Keratinocyte (primary cell): ENCODE measurements around the gene SCRT2. TPM values are rescaled to one million over a fixed set of nuclear protein-coding genes. Genes with fewer than 3 reads are reported as not detected.

ENCODE experiments used
- DNase-seq: peaks from one replicate; pipeline ENCODE4 v3.0.0-alpha.2; 2011; ENCODE audit warnings: low read depth, missing footprints, low spot score
- FAIRE-seq: peaks from 2 replicates; lab custom pipeline; 2011; peaks lifted over from hg19 to GRCh38; lab: Jason Lieb, UNC
- H2AFZ ChIP-seq: 2 replicates; pipeline ENCODE4 v1.6.0; 2012; ENCODE audit warnings: low read length, control low read depth, inconsistent platforms; ENCODE audit not compliant: control insufficient read depth
- H3K27ac ChIP-seq: 2 replicates; pipeline ENCODE4 v1.5.1; 2011; ENCODE audit warnings: low read length; ENCODE audit not compliant: control insufficient read depth, insufficient read depth
- H3K27me3 ChIP-seq: 3 replicates; pipeline ENCODE4 v1.6.0; 2011; ENCODE audit warnings: low read length; ENCODE audit not compliant: control insufficient read depth, insufficient read depth; ENCODE audit errors: extremely low read depth
- H3K36me3 ChIP-seq, 2 experiments: 2 replicates in 1 of 2; 3 replicates in 1 of 2; pipeline ENCODE4 v1.5.1; 2011; ENCODE audit warnings: low read length in 2 of 2, mild to moderate bottlenecking in 1 of 2; ENCODE audit not compliant: control insufficient read depth in 2 of 2, insufficient read depth in 2 of 2; ENCODE audit errors: extremely low read depth in 1 of 2
- H3K4me1 ChIP-seq: 3 replicates; pipeline ENCODE4 v1.5.1; 2011; ENCODE audit warnings: low read length; ENCODE audit not compliant: control insufficient read depth, insufficient read depth; ENCODE audit errors: extremely low read depth
- H3K4me2 ChIP-seq: 3 replicates; pipeline ENCODE4 v1.6.0; 2011; ENCODE audit warnings: low read depth, low read length; ENCODE audit not compliant: control insufficient read depth, insufficient read depth; ENCODE audit errors: extremely low read depth
- H3K4me3 ChIP-seq, 3 experiments: fragments of 200-600 bp in 1 of 3; sonication (generic) in 1 of 3; 2 replicates in 2 of 3; 3 replicates in 1 of 3; pipeline ENCODE4 v1.5.1; 2011 to 2016; ENCODE audit warnings: low read length in 3 of 3, mild to moderate bottlenecking in 3 of 3, control low read depth in 2 of 3, inconsistent platforms in 1 of 3, low read depth in 1 of 3, mixed read lengths in 1 of 3, mixed run types in 1 of 3, moderate library complexity in 1 of 3; ENCODE audit not compliant: control insufficient read depth in 2 of 3, insufficient read depth in 2 of 3; ENCODE audit errors: extremely low read depth in 1 of 3
- H3K79me2 ChIP-seq: 2 replicates; pipeline ENCODE4 v1.6.0; 2012; ENCODE audit warnings: low read length; ENCODE audit not compliant: control insufficient read depth, insufficient read depth
- H3K9ac ChIP-seq: 3 replicates; pipeline ENCODE4 v1.6.0; 2011; ENCODE audit warnings: low read length; ENCODE audit not compliant: control insufficient read depth, insufficient read depth; ENCODE audit errors: extremely low read depth
- H3K9me1 ChIP-seq: 3 replicates; pipeline ENCODE4 v1.6.0; 2011; ENCODE audit warnings: low read length; ENCODE audit not compliant: control insufficient read depth, insufficient read depth; ENCODE audit errors: extremely low read depth
- H3K9me3 ChIP-seq: 2 replicates; pipeline ENCODE4 v1.5.1; 2012; ENCODE audit warnings: low read depth, low read length; ENCODE audit not compliant: control insufficient read depth
- H4K20me1 ChIP-seq: 3 replicates; pipeline ENCODE4 v1.6.0; 2011; ENCODE audit warnings: low read length; ENCODE audit not compliant: control insufficient read depth, insufficient read depth; ENCODE audit errors: extremely low read depth
- EZH2 ChIP-seq: IDR thresholded peaks from one replicate; pipeline ENCODE4 v1.6.1; 2012; ENCODE audit warnings: inconsistent platforms, mild to moderate bottlenecking, low read length, moderate library complexity
- dilution Hi-C: fragments of 300-500 bp; cut with MboI; formaldehyde crosslinking; loops from one replicate; pipeline ENCODE4 v1.7.0; 2020; ENCODE audit warnings: low sequenced_read_pairs; ENCODE audit not compliant: extremely low pct_ligation_motif_present
- polyA plus RNA-seq, 5 experiments: library from polyadenylated mRNA; depleted of rRNA in 3 of 5; stranded (reverse) in 3 of 5; stranded (forward) in 1 of 5; unstranded in 1 of 5; fragments of >200 nt; gene quantifications; 1 replicate in 1 of 5; 2 replicates in 3 of 5; 3 replicates in 1 of 5; pipeline versions ENCODE4 v1.2.1 to v1.2.3, GENCODE V29; 2011 to 2012; ENCODE audit warnings: missing spikeins in 2 of 5, low read depth in 1 of 5, low replicate concordance in 1 of 5
- TF ChIP-seq, protein P1 (sequence below), 3 experiments: IDR thresholded peaks in 1 of 3; conservative IDR thresholded peaks in 1 of 3; optimal IDR thresholded peaks in 1 of 3; 2 replicates in 2 of 3; 3 replicates in 1 of 3; pipeline versions ENCODE3 to v1.5.1; 2011; ENCODE audit warnings: low read length in 3 of 3, mild to moderate bottlenecking in 3 of 3, moderate library complexity in 2 of 3, control low read depth in 1 of 3, inconsistent platforms in 1 of 3; ENCODE audit not compliant: insufficient read depth in 2 of 3; ENCODE audit errors: extremely low read depth in 1 of 3

The SCRT2 gene
- polyA plus RNA-seq, 1 donor (not counting 4 experiments of a cell fraction or from before 2014, with no cell fraction given) = not detected

DNA sequence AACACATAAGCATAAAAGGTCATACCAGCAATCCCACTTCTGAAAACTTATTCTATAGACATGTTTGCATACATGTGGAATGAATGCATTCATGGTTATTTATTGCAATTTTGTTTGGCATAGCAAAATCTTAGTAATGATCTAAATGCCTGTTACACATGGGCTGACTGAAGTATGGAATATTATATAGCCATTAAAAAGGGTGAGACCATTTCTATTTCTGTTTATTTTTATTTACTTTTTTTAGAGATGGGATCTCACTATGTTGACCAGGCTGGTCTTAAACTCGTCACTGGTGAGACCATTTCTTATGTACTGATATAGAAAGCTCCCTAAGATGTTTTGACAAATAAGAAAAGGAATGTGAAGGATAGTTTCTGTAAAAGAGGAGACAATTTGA, 14.3 kb upstream of the SCRT2 start:
- H3K9me3 ChIP-seq = no peaks in the 10 kb centered on the region
- FAIRE-seq (no peak), DNase-seq (no peak)
- no peaks in the 10 kb centered on the region for H3K9me1 ChIP-seq
- H3K27me3 ChIP-seq = peaks cover 9% of the 10 kb centered on the region
- H3K4me2 ChIP-seq = no peak overlapping the region
- no peak overlapping the region for H3K27ac ChIP-seq
- TF ChIP-seq, protein P1, sequence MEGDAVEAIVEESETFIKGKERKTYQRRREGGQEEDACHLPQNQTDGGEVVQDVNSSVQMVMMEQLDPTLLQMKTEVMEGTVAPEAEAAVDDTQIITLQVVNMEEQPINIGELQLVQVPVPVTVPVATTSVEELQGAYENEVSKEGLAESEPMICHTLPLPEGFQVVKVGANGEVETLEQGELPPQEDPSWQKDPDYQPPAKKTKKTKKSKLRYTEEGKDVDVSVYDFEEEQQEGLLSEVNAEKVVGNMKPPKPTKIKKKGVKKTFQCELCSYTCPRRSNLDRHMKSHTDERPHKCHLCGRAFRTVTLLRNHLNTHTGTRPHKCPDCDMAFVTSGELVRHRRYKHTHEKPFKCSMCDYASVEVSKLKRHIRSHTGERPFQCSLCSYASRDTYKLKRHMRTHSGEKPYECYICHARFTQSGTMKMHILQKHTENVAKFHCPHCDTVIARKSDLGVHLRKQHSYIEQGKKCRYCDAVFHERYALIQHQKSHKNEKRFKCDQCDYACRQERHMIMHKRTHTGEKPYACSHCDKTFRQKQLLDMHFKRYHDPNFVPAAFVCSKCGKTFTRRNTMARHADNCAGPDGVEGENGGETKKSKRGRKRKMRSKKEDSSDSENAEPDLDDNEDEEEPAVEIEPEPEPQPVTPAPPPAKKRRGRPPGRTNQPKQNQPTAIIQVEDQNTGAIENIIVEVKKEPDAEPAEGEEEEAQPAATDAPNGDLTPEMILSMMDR (optimal IDR thresholded peaks at IDR 0.05 in 1 of 3, IDR thresholded peaks at IDR 0.05 in 1 of 3, conservative IDR thresholded peaks at IDR 0.05 in 1 of 3; ENCODE audit: extremely low read depth in 1 of 3, insufficient read depth in 2 of 3, low read length in 3 of 3) = no peak
- H3K36me3 ChIP-seq = no peaks in the 10 kb centered on the region
- no peaks in the 10 kb centered on the region for H4K20me1 ChIP-seq
- H3K9ac ChIP-seq = no peak overlapping the region
- no peak overlapping the region for H2AFZ ChIP-seq
- H3K79me2 ChIP-seq = no peaks in the 10 kb centered on the region
- H3K4me3 ChIP-seq = no peak overlapping the region
- H3K4me1 ChIP-seq = no peaks in the 10 kb centered on the region
- dilution Hi-C loops = no loop called here

- Histone ChIP-seq H3K4me3 (no peak overlapping the region), H3K27ac (no peak overlapping the region), H2AFZ (no peak overlapping the region), H3K27me3 (peaks cover 9% of the 10 kb centered on the region), H4K20me1 (no peaks in the 10 kb centered on the region), H3K9ac (no peak overlapping the region), H3K4me1 (no peaks in the 10 kb centered on the region), H3K9me3 (no peaks in the 10 kb centered on the region), H3K79me2 (no peaks in the 10 kb centered on the region), H3K9me1 (no peaks in the 10 kb centered on the region), H3K36me3 (no peaks in the 10 kb centered on the region), H3K4me2 (no peak overlapping the region)
- no peak for DNase-seq
- dilution Hi-C loops = no loop called here
- no peak for FAIRE-seq
- TF ChIP-seq EZH2 = no peak
- TF ChIP-seq, protein P1 (optimal IDR thresholded peaks at IDR 0.05 in 1 of 3, IDR thresholded peaks at IDR 0.05 in 1 of 3, conservative IDR thresholded peaks at IDR 0.05 in 1 of 3; ENCODE audit: extremely low read depth in 1 of 3, insufficient read depth in 2 of 3, low read length in 3 of 3) = no peak
Measured at GRCh38 chr20:689348-689747, 13.7 kb upstream of the SCRT2 start.
